Central memory CD4-positive, alpha-beta T cell (primary cell): ENCODE measurements around the gene VPS13C.

Experiments
- DNase-seq: peaks from one replicate; pipeline ENCODE4 v3.0.0; 2022

Gene VPS13C

GRCh38 chr15:61840090-61840489 is 220.2 kb downstream of the VPS13C start:
- no peak for DNase-seq

GRCh38 chr15:61839546-61839945 is 220.7 kb downstream of the VPS13C start:
- DNase-seq: no peak

DNA sequence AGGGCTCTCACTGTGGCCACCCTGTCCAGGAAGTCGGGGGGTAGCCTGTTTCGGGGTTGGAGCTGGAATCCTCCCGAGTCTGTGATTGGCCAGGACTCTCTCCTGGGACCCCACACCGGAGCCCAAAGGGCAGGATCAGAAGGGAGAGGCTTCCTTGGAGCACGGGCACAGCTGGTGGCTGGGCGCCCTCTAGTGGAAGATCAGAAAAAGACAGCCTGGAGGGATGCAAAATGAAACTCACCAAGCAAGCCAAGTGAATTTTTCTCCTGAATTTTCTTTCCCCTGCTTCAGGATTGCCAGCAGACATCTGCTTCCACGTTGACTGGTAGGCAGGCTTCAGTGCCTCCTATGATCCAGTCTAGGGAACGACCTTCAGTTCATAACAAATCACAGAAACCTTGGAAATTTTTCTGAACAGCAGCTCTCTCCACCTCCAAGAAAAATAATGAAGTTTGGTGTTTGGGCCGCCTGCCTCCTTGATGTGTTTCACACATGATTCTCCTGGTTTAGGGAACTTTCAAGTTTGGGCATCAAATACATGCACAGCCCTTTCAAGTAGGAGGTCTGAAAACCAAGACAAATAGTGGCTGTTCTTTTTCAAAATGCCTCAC is 224.6 kb downstream of the VPS13C start:
- peak; percentile 39 for DNase-seq

DNA sequence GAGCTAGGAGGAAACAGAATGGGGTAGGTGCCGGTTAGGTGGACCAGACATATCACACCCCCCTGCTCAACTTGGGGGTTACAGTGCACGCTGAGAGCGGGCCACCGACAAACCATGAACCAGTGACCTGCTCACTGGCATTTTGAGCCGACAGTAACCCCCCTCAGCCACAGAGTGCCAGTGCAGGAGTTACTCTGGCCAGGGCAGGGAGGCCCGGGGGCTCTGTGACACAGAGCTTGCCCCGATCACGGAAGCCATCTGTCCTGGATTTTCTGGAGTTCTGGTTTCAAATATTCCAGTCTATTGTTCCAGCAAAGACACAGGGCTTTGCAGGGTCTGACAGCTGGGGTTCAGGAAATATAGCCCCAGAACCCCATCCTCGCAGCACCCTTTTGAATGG is 225.2 kb downstream of the VPS13C start:
- DNase-seq: no peak

DNA sequence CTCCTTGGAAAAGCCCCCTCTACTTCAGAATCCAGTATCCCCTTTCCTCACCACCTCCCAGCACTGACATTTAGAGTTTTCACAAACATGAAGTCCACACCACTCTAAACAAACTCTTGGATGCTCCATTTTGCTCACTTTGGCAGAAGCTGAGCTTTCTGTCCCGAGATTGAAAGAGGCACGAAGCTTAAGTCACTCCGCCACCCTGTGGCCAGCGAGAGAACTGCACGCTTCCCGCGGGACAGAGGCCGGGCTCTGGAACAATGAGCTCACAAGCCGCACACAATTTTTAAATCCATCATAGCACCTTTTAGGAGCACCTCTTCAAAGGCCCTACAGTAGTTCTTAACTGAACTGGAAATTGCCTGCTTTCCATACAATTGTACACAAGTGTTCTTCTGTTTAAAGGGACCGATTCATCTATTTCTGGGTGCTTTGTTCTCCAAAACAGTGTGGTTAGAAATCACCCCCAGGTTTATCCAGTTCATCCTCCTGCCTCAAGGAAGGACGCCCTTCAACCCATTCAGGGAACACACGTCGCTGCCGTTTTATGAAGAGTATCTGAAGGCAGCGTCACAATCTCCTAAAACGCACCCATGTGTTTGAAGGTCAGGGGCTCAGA is 226.1 kb downstream of the VPS13C start:
- peak; percentile 51 for DNase-seq

GRCh38 chr15:61832223-61832622 is 228.0 kb downstream of the VPS13C start:
- no peak for DNase-seq

- DNase-seq: no peak
Measured at GRCh38 chr15:61831505-61831921, 228.7 kb downstream of the VPS13C start.

DNA sequence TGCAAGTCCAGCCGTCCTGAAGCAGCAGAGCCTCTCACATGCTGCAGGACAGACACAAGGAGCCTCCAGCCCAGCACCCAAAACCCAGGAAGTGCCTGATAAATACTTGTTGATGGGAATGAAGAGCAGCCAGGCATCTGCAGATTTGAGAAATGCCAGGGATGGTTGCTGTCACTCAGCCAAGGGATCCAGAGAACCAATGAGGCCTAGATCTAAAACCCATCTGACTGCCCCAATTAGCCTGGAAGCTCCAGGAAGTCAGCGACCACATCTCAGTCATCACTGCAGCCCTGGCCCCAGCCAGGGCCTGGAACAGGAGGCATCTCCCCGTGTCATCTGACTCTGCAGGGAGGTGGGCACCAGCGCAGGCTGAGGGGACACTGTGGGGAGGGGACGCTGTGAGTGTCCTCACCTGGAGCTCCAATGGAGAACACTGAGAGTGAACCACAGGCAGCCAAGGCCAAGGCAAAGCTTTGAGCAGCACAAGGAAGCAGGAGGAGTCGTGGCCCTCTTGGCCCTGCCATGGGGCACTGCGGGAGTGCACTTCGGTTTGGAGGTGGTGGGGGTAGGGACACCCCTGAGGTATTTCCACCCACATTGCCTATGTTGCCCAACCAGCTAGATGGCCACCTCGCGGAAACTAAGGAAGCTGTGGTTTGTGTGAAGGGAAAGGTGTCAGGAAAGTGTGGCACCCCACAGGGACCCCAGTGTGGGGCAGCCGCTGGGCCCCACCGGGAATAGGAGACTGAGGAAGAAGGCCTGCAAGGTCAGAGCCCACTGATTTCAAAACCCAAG is 229.5 kb downstream of the VPS13C start:
- DNase-seq: no peak

GRCh38 chr15:61829514-61829889 is 230.7 kb downstream of the VPS13C start:
- DNase-seq: no peak

GRCh38 chr15:61828860-61829513 is 231.3 kb downstream of the VPS13C start:
- DNase-seq: no peak

- DNase-seq: no peak
Measured at GRCh38 chr15:61828008-61828407, 232.2 kb downstream of the VPS13C start.

GRCh38 chr15:61827131-61827530 is 233.1 kb downstream of the VPS13C start:
- DNase-seq: no peak

DNA sequence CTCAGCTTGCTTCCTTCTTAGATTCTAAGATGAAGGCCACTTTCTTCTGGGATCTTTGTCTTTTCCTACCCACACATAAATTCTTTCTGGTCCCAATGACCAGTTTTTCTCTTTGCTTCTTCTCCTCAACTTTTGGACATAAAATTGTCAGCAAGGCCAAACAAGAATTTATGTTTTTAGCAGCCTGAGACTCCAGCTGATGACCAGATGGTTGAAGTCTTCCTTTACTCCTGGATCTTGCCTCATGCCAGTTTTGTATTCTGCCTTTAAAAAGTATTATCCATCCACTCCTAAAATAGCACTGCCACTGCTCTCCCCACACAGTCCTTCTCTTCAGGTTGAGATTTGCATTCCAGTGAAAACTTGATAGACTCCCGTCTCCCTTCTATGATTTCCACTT is 236.0 kb downstream of the VPS13C start:
- no peak for DNase-seq

GRCh38 chr15:61822511-61822910 is 237.7 kb downstream of the VPS13C start:
- DNase-seq: no peak

- DNase-seq: no peak
Measured at GRCh38 chr15:61820951-61821350, 239.3 kb downstream of the VPS13C start.

GRCh38 chr15:61820212-61820611 is 240.0 kb downstream of the VPS13C start:
- DNase-seq: no peak

- no peak for DNase-seq
Measured at GRCh38 chr15:61819386-61819785, 240.9 kb downstream of the VPS13C start.

GRCh38 chr15:61818801-61819200 is 241.4 kb downstream of the VPS13C start:
- DNase-seq: no peak

GRCh38 chr15:61816856-61817255 is 243.4 kb downstream of the VPS13C start:
- DNase-seq: no peak

DNA sequence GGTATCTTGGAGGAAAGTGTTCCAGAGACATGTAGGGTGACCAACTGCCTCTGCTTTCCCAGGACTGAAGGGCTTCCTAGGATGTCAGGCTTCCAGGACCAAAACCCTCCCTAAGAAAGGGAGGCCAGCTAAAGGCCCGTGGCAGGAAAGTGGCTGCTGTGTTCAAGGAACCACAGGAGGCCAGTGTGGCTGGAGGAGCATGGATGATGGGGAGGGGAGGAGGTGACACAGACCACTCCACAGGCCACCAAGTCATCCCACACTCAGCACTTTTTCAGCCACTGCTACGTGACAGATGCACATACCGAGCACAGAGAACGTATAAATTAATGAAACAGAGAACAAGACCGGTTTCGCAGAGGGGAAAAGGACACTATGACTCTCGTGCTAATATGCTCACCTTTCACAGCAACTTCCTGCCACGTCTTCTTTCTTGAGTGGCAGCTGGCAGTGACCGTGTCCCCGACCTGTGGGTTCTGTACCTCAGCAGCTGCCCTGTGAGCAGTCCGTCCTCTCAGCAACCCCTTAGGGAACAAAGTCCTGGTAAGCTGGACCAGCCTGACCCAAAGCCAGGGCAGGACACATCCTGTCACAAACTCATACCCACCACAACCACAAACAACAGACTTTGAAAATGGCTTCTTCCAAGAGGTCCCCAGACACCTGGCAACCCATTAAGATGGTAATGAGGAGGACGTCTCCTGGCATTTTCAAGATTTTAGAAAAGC is 244.7 kb downstream of the VPS13C start:
- DNase-seq: no peak

- DNase-seq: no peak
Measured at GRCh38 chr15:61812476-61812875, 247.8 kb downstream of the VPS13C start.

DNA sequence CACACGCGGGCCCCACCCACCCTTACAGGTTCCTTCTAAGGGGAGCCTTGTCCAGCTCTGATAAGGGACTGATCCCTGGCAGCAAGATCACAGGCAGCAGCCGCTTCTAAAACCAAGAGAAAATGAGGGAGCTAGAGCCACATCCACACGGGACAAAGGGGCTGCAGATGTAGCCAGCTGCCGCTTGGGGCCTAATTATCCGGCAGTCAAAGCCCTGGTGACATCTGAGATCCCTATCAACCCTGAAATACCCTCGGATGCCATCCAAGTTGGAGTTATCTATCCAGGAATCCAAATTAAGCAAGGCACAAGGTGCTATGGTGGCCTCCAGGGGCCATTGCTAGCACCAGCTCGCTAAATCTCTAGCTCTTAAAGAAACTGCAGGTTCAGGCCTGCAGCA is 248.3 kb downstream of the VPS13C start:
- DNase-seq: no peak

DNA sequence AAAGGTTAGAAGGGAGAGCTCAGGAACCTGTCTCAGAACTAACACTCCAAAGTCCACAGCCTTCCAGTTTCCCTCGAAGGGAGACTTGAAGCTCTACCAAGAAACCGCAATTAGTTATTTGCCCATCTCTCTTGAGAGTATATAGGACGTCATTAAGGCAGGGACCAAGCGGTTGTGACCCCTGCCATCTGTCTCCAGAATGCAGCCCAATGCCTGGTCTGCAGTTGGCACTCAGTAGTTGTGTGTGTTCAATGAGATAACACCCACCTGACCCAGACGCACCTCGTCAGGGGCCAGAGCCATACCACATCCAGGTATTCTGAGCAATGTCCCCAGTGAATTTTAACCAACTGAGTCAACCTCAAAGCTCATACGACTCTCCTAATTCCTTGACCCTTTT is 251.0 kb downstream of the VPS13C start:
- no peak for DNase-seq
